Measurements from ENCODE around the gene CAPN13.

Gene CAPN13

DNA sequence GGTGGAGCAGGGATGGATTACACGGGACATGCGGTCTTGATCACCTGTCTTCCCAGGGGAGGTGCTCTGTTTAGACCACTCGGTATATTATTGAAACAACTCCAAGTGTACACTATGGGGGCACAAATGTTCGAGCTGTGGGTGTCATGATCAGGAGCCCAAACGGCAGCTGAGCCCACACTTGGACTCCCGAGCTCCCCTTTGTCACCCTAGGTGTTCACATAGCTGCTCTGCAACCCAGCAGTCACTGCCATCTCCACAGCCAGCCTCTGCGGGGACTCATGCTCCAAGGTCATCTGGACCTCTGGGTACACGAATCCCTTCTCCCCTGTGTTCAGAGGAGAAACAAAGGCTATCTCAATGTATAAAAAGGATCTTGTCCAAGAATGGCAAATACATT, 46.0 kb downstream of the CAPN13 start:
- no peak for TF ChIP-seq FOXP2 (optimal IDR thresholded peaks at IDR 0.05; ENCODE audit: borderline replicate concordance, extremely low read depth, extremely low read length, insufficient read depth)
- no peak for TF ChIP-seq TAF1 (IDR thresholded peaks at IDR 0.05; ENCODE audit: borderline replicate concordance, insufficient read depth, low read length)

DNA sequence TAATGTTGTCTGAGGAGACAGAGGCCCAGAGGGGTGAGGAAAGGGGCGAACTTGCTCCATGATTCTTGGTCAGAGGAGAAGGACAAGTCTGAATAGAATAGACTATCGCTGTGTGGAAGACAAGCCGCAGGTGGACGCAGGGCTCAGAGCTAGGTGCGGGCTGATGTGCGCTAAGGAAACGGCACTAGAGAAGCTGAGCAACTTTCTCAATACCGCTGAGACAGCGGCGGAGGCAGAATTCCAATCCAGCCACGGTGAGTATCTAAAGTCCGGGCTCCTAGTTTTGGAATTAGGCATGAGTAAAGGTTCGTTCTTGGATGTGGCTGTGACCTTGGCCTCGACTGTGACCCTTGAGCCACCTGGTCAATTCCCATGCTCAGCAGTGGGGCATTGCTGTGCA, 47.8 kb downstream of the CAPN13 start:
- TF ChIP-seq POLR2AphosphoS5 (IDR thresholded peaks at IDR 0.05; ENCODE audit: low read depth, low read length) (no peak), FOXP2 (optimal IDR thresholded peaks at IDR 0.05; ENCODE audit: borderline replicate concordance, extremely low read depth, extremely low read length, insufficient read depth) (no peak), TAF1 (IDR thresholded peaks at IDR 0.05; ENCODE audit: borderline replicate concordance, insufficient read depth, low read length) (no peak), SIN3A (IDR thresholded peaks at IDR 0.05; ENCODE audit: borderline replicate concordance, insufficient read depth, low read length) (no peak)
- TF ChIP-seq, protein P1, sequence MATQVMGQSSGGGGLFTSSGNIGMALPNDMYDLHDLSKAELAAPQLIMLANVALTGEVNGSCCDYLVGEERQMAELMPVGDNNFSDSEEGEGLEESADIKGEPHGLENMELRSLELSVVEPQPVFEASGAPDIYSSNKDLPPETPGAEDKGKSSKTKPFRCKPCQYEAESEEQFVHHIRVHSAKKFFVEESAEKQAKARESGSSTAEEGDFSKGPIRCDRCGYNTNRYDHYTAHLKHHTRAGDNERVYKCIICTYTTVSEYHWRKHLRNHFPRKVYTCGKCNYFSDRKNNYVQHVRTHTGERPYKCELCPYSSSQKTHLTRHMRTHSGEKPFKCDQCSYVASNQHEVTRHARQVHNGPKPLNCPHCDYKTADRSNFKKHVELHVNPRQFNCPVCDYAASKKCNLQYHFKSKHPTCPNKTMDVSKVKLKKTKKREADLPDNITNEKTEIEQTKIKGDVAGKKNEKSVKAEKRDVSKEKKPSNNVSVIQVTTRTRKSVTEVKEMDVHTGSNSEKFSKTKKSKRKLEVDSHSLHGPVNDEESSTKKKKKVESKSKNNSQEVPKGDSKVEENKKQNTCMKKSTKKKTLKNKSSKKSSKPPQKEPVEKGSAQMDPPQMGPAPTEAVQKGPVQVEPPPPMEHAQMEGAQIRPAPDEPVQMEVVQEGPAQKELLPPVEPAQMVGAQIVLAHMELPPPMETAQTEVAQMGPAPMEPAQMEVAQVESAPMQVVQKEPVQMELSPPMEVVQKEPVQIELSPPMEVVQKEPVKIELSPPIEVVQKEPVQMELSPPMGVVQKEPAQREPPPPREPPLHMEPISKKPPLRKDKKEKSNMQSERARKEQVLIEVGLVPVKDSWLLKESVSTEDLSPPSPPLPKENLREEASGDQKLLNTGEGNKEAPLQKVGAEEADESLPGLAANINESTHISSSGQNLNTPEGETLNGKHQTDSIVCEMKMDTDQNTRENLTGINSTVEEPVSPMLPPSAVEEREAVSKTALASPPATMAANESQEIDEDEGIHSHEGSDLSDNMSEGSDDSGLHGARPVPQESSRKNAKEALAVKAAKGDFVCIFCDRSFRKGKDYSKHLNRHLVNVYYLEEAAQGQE (IDR thresholded peaks at IDR 0.05; ENCODE audit: insufficient read depth in 1 of 2, low read depth in 2 of 2, low read length in 2 of 2): no peak

DNA sequence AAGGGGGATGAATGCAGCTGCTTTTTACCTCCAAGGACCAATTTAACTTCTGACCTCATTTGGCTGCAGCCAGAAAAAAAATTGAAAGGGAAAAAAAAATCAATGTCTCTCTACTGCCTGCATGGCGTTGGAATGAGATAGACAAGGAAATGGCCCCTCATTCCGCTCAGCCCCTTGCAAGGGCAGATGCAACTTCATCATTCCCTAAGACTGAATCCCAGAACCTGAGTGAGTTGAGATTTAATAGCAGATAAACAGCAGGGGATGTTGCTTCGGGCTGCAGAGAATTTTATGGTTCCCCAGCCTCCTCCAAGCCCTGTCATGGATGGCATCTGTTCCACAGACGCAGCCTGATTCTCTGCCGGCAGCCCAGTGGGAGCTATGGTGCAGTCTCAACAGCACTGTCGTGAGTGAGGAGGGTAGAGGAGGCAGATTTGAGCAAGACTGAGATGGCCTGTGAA, 49.0 kb downstream of the CAPN13 start:
- TF ChIP-seq POLR2AphosphoS5 (IDR thresholded peaks at IDR 0.05; ENCODE audit: low read depth, low read length) (no peak), SIN3A (IDR thresholded peaks at IDR 0.05; ENCODE audit: borderline replicate concordance, insufficient read depth, low read length) (no peak), TAF1 (IDR thresholded peaks at IDR 0.05; ENCODE audit: borderline replicate concordance, insufficient read depth, low read length) (no peak), FOXP2 (optimal IDR thresholded peaks at IDR 0.05; ENCODE audit: borderline replicate concordance, extremely low read depth, extremely low read length, insufficient read depth) (no peak)
- TF ChIP-seq, protein P1 (IDR thresholded peaks at IDR 0.05; ENCODE audit: insufficient read depth in 1 of 2, low read depth in 2 of 2, low read length in 2 of 2): no peak

DNA sequence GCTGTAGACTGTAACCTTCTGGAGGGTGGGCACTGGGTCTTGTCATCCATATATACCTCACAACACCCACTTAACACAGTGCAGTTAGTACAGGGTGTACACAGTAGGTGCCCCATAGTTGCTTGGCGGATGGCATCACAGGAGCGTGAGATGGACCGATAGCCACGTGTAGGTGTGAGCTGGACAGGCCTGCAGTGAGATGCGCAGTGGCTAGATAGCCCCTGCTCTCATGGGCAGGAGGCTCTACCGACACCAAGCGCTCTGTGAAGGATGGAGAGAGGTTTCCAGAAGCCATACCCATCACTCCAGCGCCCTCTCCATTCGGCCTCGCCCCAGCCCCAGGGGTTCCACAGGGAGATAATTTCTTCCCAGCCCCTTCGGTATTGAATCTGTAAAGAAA, 49.5 kb downstream of the CAPN13 start:
- TF ChIP-seq, protein P1 (IDR thresholded peaks at IDR 0.05; ENCODE audit: insufficient read depth in 1 of 2, low read depth in 2 of 2, low read length in 2 of 2): no peak
- TF ChIP-seq SIN3A (IDR thresholded peaks at IDR 0.05; ENCODE audit: borderline replicate concordance, insufficient read depth, low read length) (no peak), FOXP2 (optimal IDR thresholded peaks at IDR 0.05; ENCODE audit: borderline replicate concordance, extremely low read depth, extremely low read length, insufficient read depth) (no peak), TAF1 (IDR thresholded peaks at IDR 0.05; ENCODE audit: borderline replicate concordance, insufficient read depth, low read length) (no peak), POLR2AphosphoS5 (IDR thresholded peaks at IDR 0.05; ENCODE audit: low read depth, low read length) (no peak)

DNA sequence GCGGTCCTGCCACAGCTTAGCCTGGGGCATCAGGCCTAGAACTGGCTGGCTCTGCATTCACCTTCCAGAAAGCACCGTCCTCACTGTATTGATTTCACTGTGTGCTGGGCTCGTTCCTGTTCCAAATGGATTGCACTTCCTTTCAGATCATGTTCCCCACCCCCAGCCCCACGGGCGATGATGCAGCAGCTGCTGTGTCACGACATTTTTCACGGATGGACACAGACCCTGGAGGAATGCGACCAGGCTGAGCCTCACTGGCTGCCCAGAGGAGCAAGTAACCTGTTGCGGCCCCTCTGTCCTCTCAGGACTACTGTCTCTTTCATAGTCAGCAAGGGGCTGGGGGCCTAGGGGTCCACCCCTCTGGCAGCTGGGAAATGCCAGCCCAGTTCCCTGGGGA, 50.3 kb downstream of the CAPN13 start:
- TF ChIP-seq TAF1 (IDR thresholded peaks at IDR 0.05; ENCODE audit: borderline replicate concordance, insufficient read depth, low read length): no peak
- TF ChIP-seq POLR2AphosphoS5 (IDR thresholded peaks at IDR 0.05; ENCODE audit: low read depth, low read length): no peak
- TF ChIP-seq FOXP2 (optimal IDR thresholded peaks at IDR 0.05; ENCODE audit: borderline replicate concordance, extremely low read depth, extremely low read length, insufficient read depth): no peak
- no peak for TF ChIP-seq SIN3A (IDR thresholded peaks at IDR 0.05; ENCODE audit: borderline replicate concordance, insufficient read depth, low read length)
- TF ChIP-seq, protein P1 (IDR thresholded peaks at IDR 0.05; ENCODE audit: insufficient read depth in 1 of 2, low read depth in 2 of 2, low read length in 2 of 2): no peak

Measured in PFSK-1 (cell line).